HEK293T (cell line): ENCODE data around the gene KLHL29.

ENCODE experiments used
- CTCF ChIA-PET: fragments of 350-600 bp; formaldehyde crosslinking; extraction: SDS; loops from one replicate; lab custom pipeline; 2021; ENCODE audit warnings: antibody characterized with exemption, inconsistent platforms; lab: Yijun Ruan, JAX
- POLR2A ChIA-PET: fragments of 350-600 bp; formaldehyde crosslinking; extraction: SDS; loops from one replicate; lab custom pipeline; 2020; ENCODE audit warnings: antibody characterized with exemption, inconsistent platforms; lab: Yijun Ruan, JAX
- DNase-seq: peaks from one replicate; pipeline ENCODE4 v3.0.0; 2012; ENCODE audit warnings: mixed read lengths; ENCODE audit errors: extremely low spot score
- ARNT ChIP-seq: fragments of 450-650 bp; IDR thresholded peaks from 2 replicates; pipeline ENCODE4 v1.6.1; 2017; ENCODE audit warnings: mild to moderate bottlenecking
- BHLHE40 ChIP-seq: fragments of 450-650 bp; IDR thresholded peaks from 2 replicates; pipeline ENCODE4 v1.6.1; 2016; ENCODE audit warnings: mild to moderate bottlenecking, moderate library complexity, borderline replicate concordance
- CTBP1 ChIP-seq: fragments of 450-650 bp; IDR thresholded peaks from 2 replicates; pipeline ENCODE4 v1.6.1; 2016; ENCODE audit warnings: borderline replicate concordance
- ELF4 ChIP-seq: fragments of 450-650 bp; IDR thresholded peaks from 2 replicates; pipeline ENCODE4 v1.6.1; 2017; ENCODE audit warnings: antibody characterized with exemption
- FOXA1 ChIP-seq: fragments of 450-650 bp; IDR thresholded peaks from 2 replicates; pipeline ENCODE4 v1.6.1; 2016; ENCODE audit warnings: mild to moderate bottlenecking
- FOXK2 ChIP-seq: fragments of 450-650 bp; IDR thresholded peaks from 2 replicates; pipeline ENCODE4 v1.6.1; 2016; ENCODE audit warnings: mild to moderate bottlenecking
- FOXM1 ChIP-seq: fragments of 450-650 bp; IDR thresholded peaks from 2 replicates; pipeline ENCODE4 v1.6.1; 2017; ENCODE audit warnings: mild to moderate bottlenecking, borderline replicate concordance
- HDGF ChIP-seq: fragments of 450-650 bp; IDR thresholded peaks from 2 replicates; pipeline ENCODE4 v1.6.1; 2017; ENCODE audit warnings: antibody characterized with exemption, borderline replicate concordance
- L3MBTL2 ChIP-seq: fragments of 450-650 bp; conservative IDR thresholded peaks from 2 replicates; pipeline ENCODE4 v1.6.1; 2016; ENCODE audit warnings: mild to moderate bottlenecking
- LEF1 ChIP-seq: fragments of 450-650 bp; IDR thresholded peaks from 2 replicates; pipeline ENCODE4 v1.6.1; 2017; ENCODE audit warnings: mild to moderate bottlenecking, borderline replicate concordance
- NFRKB ChIP-seq: fragments of 450-650 bp; IDR thresholded peaks from 2 replicates; pipeline ENCODE4 v1.6.1; 2016; ENCODE audit warnings: mild to moderate bottlenecking, moderate library complexity
- PKNOX1 ChIP-seq: fragments of 450-650 bp; IDR thresholded peaks from 2 replicates; pipeline ENCODE4 v1.6.1; 2016
- SP1 ChIP-seq: fragments of 450-650 bp; IDR thresholded peaks from 2 replicates; pipeline ENCODE4 v1.6.1; 2017
- SUZ12 ChIP-seq: fragments of 450-650 bp; IDR thresholded peaks from 2 replicates; pipeline ENCODE4 v1.6.1; 2016; ENCODE audit warnings: mild to moderate bottlenecking
- TARDBP ChIP-seq: fragments of 450-650 bp; IDR thresholded peaks from 2 replicates; pipeline ENCODE4 v1.6.1; 2016
- ZNF384 ChIP-seq: fragments of 450-650 bp; IDR thresholded peaks from 2 replicates; pipeline ENCODE4 v1.6.1; 2016

KLHL29 gene

GRCh38 chr2:23492921-23493320, 107.9 kb downstream of the KLHL29 start:
- POLR2A ChIA-PET = no interaction called here
- TF ChIP-seq CTBP1 (no peak), PKNOX1 (no peak), LEF1 (no peak), FOXK2 (no peak), FOXM1 (no peak), TARDBP (no peak), ARNT (no peak), HDGF (no peak), ELF4 (no peak), NFRKB (no peak), SUZ12 (no peak), FOXA1 (no peak), ZNF384 (no peak), BHLHE40 (no peak), SP1 (no peak), L3MBTL2 (no peak)
- DNase-seq = no peak
- CTCF ChIA-PET = no interaction called here

GRCh38 chr2:23493846-23494245, 108.9 kb downstream of the KLHL29 start:
- POLR2A ChIA-PET = no interaction called here
- TF ChIP-seq HDGF (no peak), ELF4 (no peak), L3MBTL2 (no peak), SP1 (no peak), FOXM1 (no peak), FOXK2 (no peak), BHLHE40 (no peak)
- CTCF ChIA-PET = no interaction called here
- DNase-seq = no peak

GRCh38 chr2:23494286-23494685, 109.3 kb downstream of the KLHL29 start:
- CTCF ChIA-PET = no interaction called here
- no peak for TF ChIP-seq LEF1
- POLR2A ChIA-PET = no interaction called here
- DNase-seq = no peak

GRCh38 chr2:23495661-23496114, 110.7 kb downstream of the KLHL29 start:
- ChIA-PET CTCF (no interaction called here), POLR2A (no interaction called here)
- TF ChIP-seq LEF1 (no peak), SUZ12 (no peak), FOXA1 (no peak), SP1 (no peak), ARNT (no peak), NFRKB (no peak), ELF4 (no peak), FOXM1 (no peak), PKNOX1 (no peak), BHLHE40 (no peak), HDGF (no peak), L3MBTL2 (no peak), ZNF384 (no peak), CTBP1 (no peak), FOXK2 (no peak)
- no peak for DNase-seq

- TF ChIP-seq SUZ12 = no peak
- no peak for TF ChIP-seq PKNOX1
- TF ChIP-seq FOXM1 = no peak
- TF ChIP-seq FOXA1 = no peak
- no peak for TF ChIP-seq LEF1
- no peak for TF ChIP-seq SP1
- no peak for TF ChIP-seq TARDBP
- no peak for TF ChIP-seq ZNF384
- TF ChIP-seq L3MBTL2 = no peak
- TF ChIP-seq ELF4 = no peak
- no peak for TF ChIP-seq BHLHE40
- TF ChIP-seq HDGF = no peak
- TF ChIP-seq FOXK2 = no peak
- TF ChIP-seq CTBP1 = no peak
- no peak for TF ChIP-seq NFRKB
- no peak for TF ChIP-seq ARNT
- no peak for DNase-seq
- ChIA-PET CTCF (no interaction called here), POLR2A (no interaction called here)
Measured at GRCh38 chr2:23496456-23496855, 111.5 kb downstream of the KLHL29 start.

GRCh38 chr2:23497063-23497462, 112.1 kb downstream of the KLHL29 start:
- TF ChIP-seq LEF1 (no peak), SP1 (no peak), FOXK2 (no peak), CTBP1 (no peak), FOXM1 (no peak), BHLHE40 (no peak), SUZ12 (no peak), L3MBTL2 (no peak), TARDBP (no peak), PKNOX1 (no peak)
- POLR2A ChIA-PET = no interaction called here
- DNase-seq = no peak
- CTCF ChIA-PET = no interaction called here
